Natural killer cell (primary cell): ENCODE data around the gene C1orf52. TPM values are rescaled to one million over a fixed set of nuclear protein-coding genes. Genes with fewer than 3 reads are reported as not detected.

ENCODE experiments used
- ATAC-seq, 3 donors: fragments of 150-1000 bp in 2 of 3; fragments of 200-7000 bp in 1 of 3; cut with Tn5 transposase; 1 replicate in 1 of 3; 2 replicates in 2 of 3; pipeline ENCODE4 v1.10.0; 2021; ENCODE audit warnings: mild to moderate bottlenecking in 2 of 3, moderate library complexity in 2 of 3
- DNase-seq, 2 donors: peaks; one replicate each; pipeline versions ENCODE4 v3.0.0 to v3.0.0-alpha.2; 2013 to 2021; ENCODE audit warnings: mixed read lengths in 1 of 2
- H3K27ac ChIP-seq: one replicate; pipeline ENCODE4 v1.5.1; 2013; ENCODE audit warnings: mild to moderate bottlenecking, low read length
- H3K27me3 ChIP-seq: one replicate; pipeline ENCODE4 v1.6.1; 2013; ENCODE audit warnings: low read length; ENCODE audit not compliant: control insufficient read depth, insufficient read depth
- H3K36me3 ChIP-seq: one replicate; pipeline ENCODE4 v1.6.1; 2013; ENCODE audit warnings: low read length; ENCODE audit not compliant: control insufficient read depth, insufficient read depth
- H3K4me1 ChIP-seq: one replicate; pipeline ENCODE4 v1.6.1; 2013; ENCODE audit warnings: low read length; ENCODE audit not compliant: control insufficient read depth, insufficient read depth
- H3K4me3 ChIP-seq: one replicate; pipeline ENCODE4 v1.5.1; 2013; ENCODE audit warnings: low read length
- H3K9me3 ChIP-seq: one replicate; pipeline ENCODE4 v1.6.1; 2013; ENCODE audit warnings: low read length; ENCODE audit not compliant: control insufficient read depth, insufficient read depth
- H3K27ac Mint-ChIP-seq, 2 donors: one replicate each; pipeline ENCODE4 v1.8.0; 2022; ENCODE audit warnings: mild to moderate bottlenecking in 2 of 2, mixed read lengths in 2 of 2, moderate library complexity in 1 of 2
- H3K27me3 Mint-ChIP-seq, 2 donors: one replicate each; pipeline ENCODE4 v1.8.0; 2022; ENCODE audit warnings: low read depth in 2 of 2, mixed read lengths in 2 of 2
- H3K36me3 Mint-ChIP-seq: one replicate; pipeline ENCODE4 v1.8.0; 2022; ENCODE audit warnings: mixed read lengths
- H3K4me1 Mint-ChIP-seq, 2 donors: one replicate each; pipeline ENCODE4 v1.8.0; 2022; ENCODE audit warnings: mixed read lengths in 2 of 2
- H3K4me3 Mint-ChIP-seq: one replicate; pipeline ENCODE4 v1.8.0; 2022; ENCODE audit warnings: mild to moderate bottlenecking, moderate library complexity, mixed read lengths
- H3K9me3 Mint-ChIP-seq, 2 donors: one replicate each; pipeline ENCODE4 v1.8.0; 2022; ENCODE audit warnings: mixed read lengths in 2 of 2
- WGBS: methylation state at CpG from one replicate; pipeline ENCODE4 v1.1.7; 2013; ENCODE audit warnings: missing lambda C conversion rate; ENCODE audit not compliant: insufficient coverage; 5-methylcytosine and 5-hydroxymethylcytosine counted together
- intact Hi-C: fragments of 100-400 bp; cut with micrococcal nuclease; formaldehyde crosslinking; loops from one replicate; pipeline ENCODE4 v1.14.2; 2022
- total RNA-seq, 4 donors: library from RNA; stranded (reverse); fragments of 120-200 nt in 1 of 4; gene quantifications; one replicate each; pipeline versions ENCODE4 v1.2.3 to v1.2.4, GENCODE V29; 2013 to 2022
- TF ChIP-seq, protein P1 (sequence below): fragments of 200-600 bp; IDR thresholded peaks from one replicate; pipeline ENCODE4 v1.8.0; 2022; ENCODE audit warnings: antibody characterized with exemption

C1orf52 gene
- total RNA-seq, 3 donors from 2014 or later (not counting 1 experiment from before 2014, with no cell fraction given), result 50.6 to 67.3 (median 58.9) TPM

DNA sequence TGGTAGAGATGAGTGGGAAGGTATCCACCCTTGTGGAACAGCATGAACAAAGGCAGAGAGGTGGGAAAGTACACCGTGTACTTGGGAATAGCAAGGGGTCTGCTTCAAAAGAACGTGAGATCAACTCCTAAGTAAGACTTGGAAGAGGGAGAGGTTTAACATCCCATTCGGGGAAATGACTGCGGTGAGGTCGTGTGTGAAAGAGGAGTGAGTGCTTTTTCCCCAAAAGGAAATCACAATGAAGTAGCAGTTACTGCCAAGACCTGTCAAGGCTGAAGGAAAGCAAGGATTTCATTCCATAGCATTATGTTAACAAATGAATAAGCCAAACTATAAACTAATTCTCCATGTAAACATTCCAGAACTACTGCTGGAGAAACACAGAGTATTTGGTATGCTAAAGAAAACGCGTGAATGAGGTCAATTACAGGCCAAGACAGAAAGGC is 38.7 kb downstream of the C1orf52 start:
- Mint-ChIP-seq H3K4me3 (no peak overlapping the region), H3K9me3 (no peaks in the 10 kb centered on the region), H3K36me3 (no peaks in the 10 kb centered on the region), H3K27ac (no peak overlapping the region), H3K4me1 (no peaks in the 10 kb centered on the region), H3K27me3 (peaks cover 14 to 59% of the 10 kb centered on the region in 2 donors)
- no peaks in the 10 kb centered on the region for H3K4me1 ChIP-seq
- H3K4me3 ChIP-seq, result no peak overlapping the region
- DNase-seq (no peak), ATAC-seq (no peak)
- WGBS, result 84% methylated on average over 7 of the region's 7 CpGs
- no peaks in the 10 kb centered on the region for H3K9me3 ChIP-seq
- intact Hi-C loops, result no loop called here
- no peak overlapping the region for H3K27ac ChIP-seq
- TF ChIP-seq, protein P1, sequence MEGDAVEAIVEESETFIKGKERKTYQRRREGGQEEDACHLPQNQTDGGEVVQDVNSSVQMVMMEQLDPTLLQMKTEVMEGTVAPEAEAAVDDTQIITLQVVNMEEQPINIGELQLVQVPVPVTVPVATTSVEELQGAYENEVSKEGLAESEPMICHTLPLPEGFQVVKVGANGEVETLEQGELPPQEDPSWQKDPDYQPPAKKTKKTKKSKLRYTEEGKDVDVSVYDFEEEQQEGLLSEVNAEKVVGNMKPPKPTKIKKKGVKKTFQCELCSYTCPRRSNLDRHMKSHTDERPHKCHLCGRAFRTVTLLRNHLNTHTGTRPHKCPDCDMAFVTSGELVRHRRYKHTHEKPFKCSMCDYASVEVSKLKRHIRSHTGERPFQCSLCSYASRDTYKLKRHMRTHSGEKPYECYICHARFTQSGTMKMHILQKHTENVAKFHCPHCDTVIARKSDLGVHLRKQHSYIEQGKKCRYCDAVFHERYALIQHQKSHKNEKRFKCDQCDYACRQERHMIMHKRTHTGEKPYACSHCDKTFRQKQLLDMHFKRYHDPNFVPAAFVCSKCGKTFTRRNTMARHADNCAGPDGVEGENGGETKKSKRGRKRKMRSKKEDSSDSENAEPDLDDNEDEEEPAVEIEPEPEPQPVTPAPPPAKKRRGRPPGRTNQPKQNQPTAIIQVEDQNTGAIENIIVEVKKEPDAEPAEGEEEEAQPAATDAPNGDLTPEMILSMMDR, result no peak
- H3K36me3 ChIP-seq, result no peaks in the 10 kb centered on the region
- no peaks in the 10 kb centered on the region for H3K27me3 ChIP-seq

DNA sequence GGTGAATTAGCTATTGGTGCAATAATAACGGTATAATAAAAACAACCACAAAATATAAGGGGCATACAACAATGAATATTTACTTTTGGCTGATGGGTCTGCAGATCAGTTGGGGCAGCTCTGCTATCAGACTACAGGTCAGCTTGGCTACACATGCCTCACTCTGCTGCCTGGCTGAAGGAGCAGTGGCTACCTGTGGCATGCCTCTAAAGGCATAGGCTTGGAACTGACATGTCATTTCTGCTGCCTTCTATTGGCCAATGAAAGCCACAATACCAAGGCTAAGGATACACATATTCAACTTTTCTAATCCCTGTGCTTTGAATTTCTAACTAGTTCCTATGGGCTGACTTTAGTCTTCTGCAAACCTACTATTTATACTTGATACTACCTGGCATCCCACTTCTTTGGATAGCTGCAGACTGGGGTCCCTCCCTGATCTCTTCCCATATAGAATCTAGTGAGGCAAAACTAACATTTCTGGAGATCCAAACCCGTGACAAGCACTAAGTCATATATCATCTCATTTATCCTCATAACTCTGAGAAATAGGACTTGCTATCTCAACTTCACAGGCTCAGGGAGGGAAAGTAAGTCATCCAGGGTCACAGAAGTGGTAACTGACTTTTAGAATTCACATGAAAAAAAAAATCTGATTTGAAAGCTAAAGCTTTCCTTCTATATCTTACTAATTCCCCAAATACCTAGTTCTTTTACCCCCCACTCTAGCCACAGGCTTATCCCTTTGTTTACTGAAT is 39.4 kb downstream of the C1orf52 start:
- H3K36me3 ChIP-seq, result no peaks in the 10 kb centered on the region
- WGBS, result 79% methylated on average over 2 of the region's 2 CpGs
- Mint-ChIP-seq H3K4me3 (no peak overlapping the region), H3K27me3 (peaks cover 14 to 56% of the 10 kb centered on the region in 2 donors), H3K36me3 (no peaks in the 10 kb centered on the region), H3K9me3 (no peaks in the 10 kb centered on the region), H3K27ac (no peak overlapping the region), H3K4me1 (no peaks in the 10 kb centered on the region)
- intact Hi-C loops, result no loop called here
- H3K27ac ChIP-seq, result no peak overlapping the region
- no peaks in the 10 kb centered on the region for H3K27me3 ChIP-seq
- DNase-seq, result no peak
- no peaks in the 10 kb centered on the region for H3K4me1 ChIP-seq
- TF ChIP-seq, protein P1, result no peak
- no peaks in the 10 kb centered on the region for H3K9me3 ChIP-seq
- no peak for ATAC-seq
- no peak overlapping the region for H3K4me3 ChIP-seq

DNA sequence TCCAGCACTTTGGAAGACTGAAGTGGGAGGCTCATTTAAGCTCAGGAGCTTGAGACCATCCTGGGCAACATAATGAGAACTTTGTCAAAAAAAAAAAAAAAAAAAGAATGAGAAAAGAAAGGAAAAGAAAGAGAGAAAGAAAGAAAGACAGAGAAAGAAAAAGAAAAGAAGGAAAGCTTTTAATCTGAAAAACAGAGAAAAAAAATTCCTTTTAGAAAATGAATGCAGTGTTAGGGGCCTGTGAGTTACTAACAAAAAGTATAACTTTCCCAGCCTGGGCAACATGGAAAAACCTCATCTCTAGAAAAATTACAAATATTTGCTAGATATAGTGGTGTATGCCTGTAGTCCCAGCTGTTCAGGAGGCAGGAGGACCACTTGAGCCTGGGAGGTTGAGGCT is 42.8 kb downstream of the C1orf52 start:
- TF ChIP-seq, protein P1, result no peak

DNA sequence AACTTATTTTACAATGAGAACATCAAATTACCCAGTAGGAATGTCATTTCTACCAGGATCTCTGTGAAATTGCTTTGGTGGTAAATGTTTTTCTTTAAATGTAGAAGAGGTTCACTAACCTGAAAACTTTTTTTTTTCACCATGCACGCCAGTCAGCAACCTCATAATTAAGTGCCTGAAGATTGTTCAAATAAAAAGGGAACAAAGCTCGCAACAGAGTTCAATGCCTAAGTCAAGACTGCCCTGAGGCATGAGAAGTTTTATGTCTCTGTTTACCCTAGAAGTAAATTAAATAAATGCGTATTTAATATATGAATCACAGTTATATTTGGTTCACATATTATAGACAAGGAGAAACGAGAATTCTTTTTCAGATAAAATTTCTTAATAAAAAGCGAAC is 44.8 kb downstream of the C1orf52 start:
- ATAC-seq (no peak), DNase-seq (no peak)
- no peak overlapping the region for H3K4me3 Mint-ChIP-seq
- H3K27me3 Mint-ChIP-seq, result peaks cover 11 to 41% of the 10 kb centered on the region in 2 donors
- H3K36me3 Mint-ChIP-seq, result no peaks in the 10 kb centered on the region
- no peaks in the 10 kb centered on the region for H3K36me3 ChIP-seq
- H3K4me1 Mint-ChIP-seq, result no peaks in the 10 kb centered on the region
- H3K27me3 ChIP-seq, result no peaks in the 10 kb centered on the region
- intact Hi-C loops, result no loop called here
- no peaks in the 10 kb centered on the region for H3K9me3 Mint-ChIP-seq
- no peak overlapping the region for H3K4me3 ChIP-seq
- H3K9me3 ChIP-seq, result no peaks in the 10 kb centered on the region
- no peaks in the 10 kb centered on the region for H3K4me1 ChIP-seq
- TF ChIP-seq, protein P1, result no peak
- 73% methylated on average over 3 of the region's 5 CpGs for WGBS
- no peak overlapping the region for H3K27ac Mint-ChIP-seq
- no peak overlapping the region for H3K27ac ChIP-seq

More for the DNA sequence above, 42.8 kb downstream of the C1orf52 start:
- Histone ChIP-seq H3K27ac (no peak overlapping the region), H3K9me3 (no peaks in the 10 kb centered on the region), H3K4me3 (no peak overlapping the region), H3K4me1 (no peaks in the 10 kb centered on the region), H3K27me3 (no peaks in the 10 kb centered on the region), H3K36me3 (no peaks in the 10 kb centered on the region)
- Mint-ChIP-seq H3K4me3 (no peak overlapping the region), H3K27me3 (peaks cover 12 to 44% of the 10 kb centered on the region in 2 donors), H3K9me3 (no peaks in the 10 kb centered on the region), H3K36me3 (no peaks in the 10 kb centered on the region), H3K4me1 (no peaks in the 10 kb centered on the region), H3K27ac (no peak overlapping the region)
- intact Hi-C loops, result no loop called here
- DNase-seq (no peak), ATAC-seq (no peak)
